Body of pancreas (tissue), 4 donors: ENCODE measurements around the gene MAN1B1.

Experiments used
- CTCF ChIP-seq, 7 experiments: fragments of 450-650 bp in 4 of 7; fragments of 200-600 bp in 3 of 7; sonication (generic) in 3 of 7; IDR thresholded peaks; one replicate each; pipeline ENCODE4 v1.5.1; 2016 to 2019; ENCODE audit warnings: antibody characterized with exemption in 7 of 7
- POLR2A ChIP-seq, 3 donors: fragments of 450-650 bp; IDR thresholded peaks; one replicate each; pipeline ENCODE4 v1.6.1; 2016; ENCODE audit warnings: antibody characterized with exemption in 3 of 3, mild to moderate bottlenecking in 2 of 3

GRCh38 chr9:137145731-137146526 is 59.1 kb downstream of the MAN1B1 start:
- TF ChIP-seq CTCF (IDR thresholded peaks at IDR 0.05), result no peak
- no peak for TF ChIP-seq POLR2A (IDR thresholded peaks at IDR 0.05)
